Activated naive CD8-positive, alpha-beta T cell treated with anti-CD3 and anti-CD28 coated beads for 36 hours (primary cell): ENCODE data around the gene ZMYND15. TPM values are rescaled to one million over a fixed set of nuclear protein-coding genes. Genes with fewer than 3 reads are reported as not detected.

Experiments
- DNase-seq: peaks from one replicate; pipeline ENCODE4 v3.0.0; 2021
- H3K27ac Mint-ChIP-seq: one replicate; pipeline ENCODE4 v1.8.0; 2022; ENCODE audit warnings: mild to moderate bottlenecking, moderate library complexity, mixed read lengths
- H3K27me3 Mint-ChIP-seq: one replicate; pipeline ENCODE4 v1.8.0; 2022; ENCODE audit warnings: mild to moderate bottlenecking, mixed read lengths
- H3K36me3 Mint-ChIP-seq: one replicate; pipeline ENCODE4 v1.8.0; 2021; ENCODE audit warnings: mild to moderate bottlenecking, mixed read lengths
- H3K4me1 Mint-ChIP-seq: one replicate; pipeline ENCODE4 v1.8.0; 2021; ENCODE audit warnings: mixed read lengths
- H3K4me3 Mint-ChIP-seq: one replicate; pipeline ENCODE4 v1.8.0; 2022; ENCODE audit warnings: mild to moderate bottlenecking, moderate library complexity, mixed read lengths
- H3K9me3 Mint-ChIP-seq: one replicate; pipeline ENCODE4 v1.8.0; 2022; ENCODE audit warnings: mixed read lengths
- total RNA-seq, 2 experiments: library from RNA; stranded (reverse); gene quantifications; one replicate each; pipeline ENCODE4 v1.2.3, GENCODE V29; 2021

Gene ZMYND15
- total RNA-seq, 2 experiments from 2014 or later, result not detected

DNA sequence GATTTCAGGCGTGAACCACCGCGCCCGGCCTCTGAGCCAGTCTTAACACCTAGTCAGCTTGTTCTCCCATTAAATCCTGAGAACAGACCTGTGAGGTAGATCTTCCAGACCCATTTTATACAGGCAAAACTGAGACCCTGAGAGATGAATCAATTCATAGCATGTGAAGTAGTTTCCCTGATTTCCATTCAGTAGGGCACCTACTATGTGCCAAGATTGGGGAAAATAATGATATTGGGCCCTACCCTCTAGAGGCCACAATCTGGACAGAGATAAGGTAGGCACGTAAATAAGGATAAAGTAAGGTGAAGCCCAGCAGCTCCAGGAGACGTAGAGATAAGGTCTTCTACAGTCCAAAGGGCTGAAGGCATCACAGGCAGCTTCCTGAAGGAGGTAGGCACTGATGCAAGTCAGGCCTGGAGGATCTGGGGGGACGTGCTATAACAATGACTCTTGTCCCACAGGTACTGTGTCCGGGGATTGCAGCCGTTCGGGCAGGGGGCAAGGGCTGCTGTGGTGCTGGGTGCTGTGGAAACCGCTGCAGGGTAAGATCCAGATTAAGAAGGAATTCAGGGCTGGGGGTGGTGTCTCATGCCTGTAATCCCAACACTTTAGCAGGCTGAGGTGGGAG lies 40.8 kb downstream of the ZMYND15 start:
- H3K4me1 Mint-ChIP-seq, result peaks cover 2% of the 10 kb centered on the region
- peaks cover 47% of the 10 kb centered on the region for H3K27me3 Mint-ChIP-seq
- no peak overlapping the region for H3K4me3 Mint-ChIP-seq
- H3K27ac Mint-ChIP-seq, result no peak overlapping the region
- no peak for DNase-seq
- H3K36me3 Mint-ChIP-seq, result no peaks in the 10 kb centered on the region
- no peaks in the 10 kb centered on the region for H3K9me3 Mint-ChIP-seq

DNA sequence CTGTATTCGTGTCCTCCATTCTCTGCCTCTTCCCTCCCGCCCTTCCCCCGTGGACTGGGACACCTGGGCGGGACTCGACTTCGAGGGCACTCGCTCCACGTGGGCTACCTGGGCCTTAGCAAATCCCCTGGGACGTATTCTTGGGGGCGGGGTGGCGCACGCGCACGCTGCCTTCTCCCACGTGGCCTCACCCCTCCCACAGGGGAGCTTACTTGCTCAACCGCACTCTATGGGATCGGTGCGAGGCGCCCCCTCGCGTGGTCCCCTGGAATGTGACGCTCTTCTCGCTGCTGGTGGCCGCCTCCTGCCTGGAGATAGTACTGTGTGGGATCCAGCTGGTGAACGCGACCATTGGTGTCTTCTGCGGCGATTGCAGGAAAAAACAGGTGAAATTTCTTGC lies 43.0 kb downstream of the ZMYND15 start:
- Mint-ChIP-seq H3K4me3 (no peak overlapping the region), H3K4me1 (peaks cover 12% of the 10 kb centered on the region), H3K27ac (no peak overlapping the region), H3K36me3 (no peaks in the 10 kb centered on the region), H3K9me3 (no peaks in the 10 kb centered on the region), H3K27me3 (peaks cover 69% of the 10 kb centered on the region)
- DNase-seq, result no peak

DNA sequence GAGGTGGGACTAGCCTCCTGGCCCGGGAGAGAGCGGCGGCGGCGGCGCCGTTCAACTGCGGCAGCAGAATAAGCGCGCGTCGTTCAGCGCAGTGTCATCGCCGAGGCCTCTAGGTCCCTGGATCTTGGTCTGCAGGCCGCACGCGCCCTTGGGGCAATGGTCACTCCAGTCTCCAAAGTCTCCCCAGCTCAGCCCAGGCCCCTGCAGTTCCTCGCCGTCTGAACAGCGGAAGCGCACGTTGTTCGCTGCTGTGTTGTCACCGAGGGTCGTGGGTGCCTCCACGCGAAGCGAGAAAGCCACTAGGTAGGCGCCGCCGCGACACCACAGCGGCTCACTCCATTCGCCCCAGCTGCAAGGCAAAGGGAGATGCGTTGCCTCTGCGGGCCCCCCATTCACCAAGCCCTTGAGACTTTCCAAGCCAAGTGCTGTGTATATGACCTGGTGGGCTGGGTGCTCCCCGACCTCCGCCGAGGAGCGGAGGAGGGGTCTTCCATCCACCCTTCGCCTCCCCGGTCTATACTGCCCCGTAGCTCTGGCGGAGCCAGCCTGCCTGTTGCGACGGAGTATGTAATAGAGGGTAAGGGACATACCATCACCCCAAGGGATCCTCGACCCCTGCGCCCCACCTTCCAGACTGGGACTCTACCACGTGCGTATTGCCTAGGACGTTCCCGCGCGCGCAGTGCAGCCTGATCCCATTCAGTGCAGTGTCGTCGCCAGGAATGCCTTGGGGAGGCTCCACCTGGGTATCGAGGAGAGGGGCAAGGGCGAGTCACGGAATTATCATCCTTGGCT lies 45.9 kb downstream of the ZMYND15 start:
- Mint-ChIP-seq H3K9me3 (no peaks in the 10 kb centered on the region), H3K36me3 (no peaks in the 10 kb centered on the region), H3K27ac (no peak overlapping the region), H3K4me1 (peaks cover 17% of the 10 kb centered on the region), H3K27me3 (peaks cover 80% of the 10 kb centered on the region), H3K4me3 (no peak overlapping the region)
- no peak for DNase-seq

DNA sequence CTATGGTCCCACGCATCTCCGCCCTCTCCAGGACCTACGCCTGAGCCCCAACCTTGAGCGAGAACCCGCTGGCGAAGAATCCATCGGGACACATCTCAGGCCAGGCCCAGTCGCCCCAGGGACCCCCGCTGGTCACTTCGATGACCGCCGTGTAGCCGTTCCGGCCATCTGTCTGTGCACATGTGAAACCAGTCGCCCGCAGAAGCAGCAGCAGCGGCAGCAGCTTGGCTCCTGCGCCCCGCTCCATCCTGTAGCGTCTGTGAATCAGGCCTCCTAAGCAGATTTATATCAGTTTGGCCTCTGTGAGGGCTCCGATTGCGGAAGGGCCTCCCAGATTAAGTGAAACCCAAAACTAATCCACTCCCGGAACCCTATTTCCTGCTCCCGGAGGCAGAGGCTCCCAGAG lies 46.5 kb downstream of the ZMYND15 start, which contains the start of gene VMO1:
Gene VMO1, minus strand, starts transcription at position 259 of the 406 bp plus-strand sequence. Its CDS starts 12 bp downstream, at position 247.
- peaks cover 21% of the 10 kb centered on the region for H3K4me1 Mint-ChIP-seq
- H3K27ac Mint-ChIP-seq, result no peak within 1 kb of the TSS
- H3K36me3 Mint-ChIP-seq, result no peaks in the 10 kb centered on the region
- H3K4me3 Mint-ChIP-seq, result no peak within 1 kb of the TSS
- H3K27me3 Mint-ChIP-seq, result peaks cover 77% of the 10 kb centered on the region
- H3K9me3 Mint-ChIP-seq, result no peaks in the 10 kb centered on the region
- DNase-seq, result no peak

DNA sequence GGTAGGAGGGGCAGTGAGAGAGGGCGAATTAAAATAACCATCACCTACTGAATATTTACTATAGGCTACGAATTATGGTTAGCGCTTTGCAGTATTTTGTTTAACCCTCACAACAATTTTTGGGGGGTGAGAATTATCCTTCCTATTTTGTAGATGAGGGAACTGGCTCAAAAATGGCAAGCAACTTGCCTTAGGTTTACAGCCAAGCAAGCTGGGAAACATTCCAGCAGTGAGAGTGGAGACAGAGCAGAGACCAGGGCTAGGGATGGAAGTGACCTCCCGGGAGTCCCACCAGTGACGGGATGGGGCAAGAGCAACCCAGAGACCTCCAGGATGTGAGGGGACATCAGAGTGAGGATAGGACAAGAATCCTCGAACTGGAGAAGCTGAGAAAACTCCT lies 46.9 kb downstream of the ZMYND15 start:
- Mint-ChIP-seq H3K4me1 (peaks cover 21% of the 10 kb centered on the region), H3K9me3 (no peaks in the 10 kb centered on the region), H3K36me3 (no peaks in the 10 kb centered on the region), H3K4me3 (no peak overlapping the region), H3K27ac (no peak overlapping the region), H3K27me3 (peaks cover 77% of the 10 kb centered on the region)
- no peak for DNase-seq

DNA sequence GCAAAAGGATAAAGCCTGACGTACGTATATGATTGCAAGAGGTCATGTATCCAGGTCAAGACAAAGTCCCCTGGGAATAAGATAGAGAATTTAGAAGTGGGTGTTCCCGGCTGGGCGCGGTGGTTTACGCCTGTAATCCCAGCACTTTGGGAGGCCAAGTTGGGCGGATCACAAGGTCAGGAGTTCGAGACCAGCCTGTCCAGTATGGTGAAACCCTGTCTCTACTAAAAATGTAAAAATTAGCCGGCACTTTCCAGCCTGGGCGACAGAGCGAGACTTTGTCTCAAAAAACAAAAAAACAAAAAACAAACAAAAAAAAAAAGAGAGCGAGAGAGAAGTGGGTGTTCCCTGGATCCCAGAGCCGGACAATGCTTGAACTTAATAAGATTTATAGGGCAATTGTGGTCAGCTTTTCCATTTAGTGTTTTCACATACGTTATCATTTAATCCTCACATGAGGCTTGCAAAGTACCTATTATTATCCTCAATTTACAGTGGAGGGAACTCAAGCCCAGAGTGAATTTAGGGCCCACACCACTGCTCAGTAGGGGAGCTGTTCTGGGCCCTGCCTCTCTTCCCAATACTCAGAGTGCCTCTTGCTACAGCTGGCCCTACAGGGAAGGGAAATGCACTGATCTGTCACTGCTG lies 48.6 kb downstream of the ZMYND15 start:
- Mint-ChIP-seq H3K9me3 (no peaks in the 10 kb centered on the region), H3K4me3 (no peak overlapping the region), H3K27ac (no peak overlapping the region), H3K27me3 (peaks cover 67% of the 10 kb centered on the region), H3K36me3 (no peaks in the 10 kb centered on the region), H3K4me1 (peaks cover 21% of the 10 kb centered on the region)
- DNase-seq, result no peak

DNA sequence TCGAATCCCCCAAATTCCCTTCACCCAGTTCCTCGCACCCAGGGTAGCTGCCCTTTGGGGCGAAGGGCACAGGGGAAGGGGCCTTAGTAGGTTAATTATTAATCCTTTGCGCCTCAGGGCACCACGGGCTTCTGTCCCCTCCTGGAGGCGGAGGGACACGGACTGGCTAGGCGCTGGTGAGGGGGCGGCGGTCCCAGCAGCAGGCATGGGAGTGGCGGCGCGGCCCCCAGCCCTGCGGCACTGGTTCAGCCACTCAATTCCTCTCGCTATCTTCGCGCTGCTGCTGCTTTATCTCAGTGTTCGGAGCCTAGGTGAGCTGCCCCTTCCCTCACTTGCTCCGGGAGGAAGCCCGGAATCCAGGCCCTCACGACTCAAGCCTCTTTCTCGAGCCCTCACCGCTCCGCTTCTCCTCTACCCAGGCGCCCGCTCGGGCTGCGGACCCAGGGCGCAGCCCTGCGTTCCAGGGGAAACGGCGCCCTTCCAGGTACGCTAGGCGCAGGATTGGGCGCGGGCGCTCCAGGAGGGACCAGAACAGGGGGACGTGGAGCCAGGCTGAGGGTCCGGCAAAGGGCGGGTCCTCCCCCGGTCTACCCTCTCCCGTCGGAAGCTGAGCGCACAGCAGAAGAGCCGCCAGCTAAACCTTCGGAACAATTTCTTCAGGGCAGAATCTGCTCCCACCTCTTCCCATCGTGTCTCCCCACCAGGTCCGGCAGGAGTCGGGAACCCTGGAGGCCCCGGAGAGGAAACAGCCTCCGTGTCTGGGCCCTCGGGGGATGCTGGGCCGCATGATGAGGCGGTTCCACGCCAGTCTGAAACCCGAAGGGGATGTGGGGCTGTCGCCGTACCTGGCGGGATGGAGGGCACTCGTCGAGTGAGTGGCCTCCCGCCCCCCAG lies 49.4 kb downstream of the ZMYND15 start, which contains the start of gene GLTPD2:
Gene GLTPD2, plus strand, starts transcription at position 158 of the 894 bp plus-strand sequence. Its CDS starts 48 bp downstream, at position 206.
- no peak for DNase-seq
- Mint-ChIP-seq H3K4me3 (peak within 1 kb of the TSS; percentile 80), H3K27me3 (peaks cover 60% of the 10 kb centered on the region), H3K9me3 (no peaks in the 10 kb centered on the region), H3K4me1 (peaks cover 21% of the 10 kb centered on the region), H3K36me3 (no peaks in the 10 kb centered on the region), H3K27ac (no peak within 1 kb of the TSS)

DNA sequence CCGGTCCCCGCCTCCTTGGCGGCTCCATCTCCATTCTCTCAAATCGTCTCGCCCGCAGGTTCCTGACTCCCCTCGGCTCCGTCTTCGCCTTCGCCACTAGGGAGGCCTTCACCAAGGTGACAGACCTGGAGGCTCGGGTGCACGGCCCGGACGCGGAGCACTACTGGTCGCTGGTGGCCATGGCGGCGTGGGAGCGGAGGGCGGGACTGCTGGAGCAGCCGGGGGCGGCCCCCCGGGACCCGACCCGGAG lies 50.0 kb downstream of the ZMYND15 start:
- Mint-ChIP-seq H3K36me3 (no peaks in the 10 kb centered on the region), H3K4me3 (peak overlapping the region; percentile 80), H3K27ac (no peak overlapping the region), H3K27me3 (peaks cover 54% of the 10 kb centered on the region), H3K9me3 (no peaks in the 10 kb centered on the region), H3K4me1 (peaks cover 21% of the 10 kb centered on the region)
- DNase-seq, result no peak

DNA sequence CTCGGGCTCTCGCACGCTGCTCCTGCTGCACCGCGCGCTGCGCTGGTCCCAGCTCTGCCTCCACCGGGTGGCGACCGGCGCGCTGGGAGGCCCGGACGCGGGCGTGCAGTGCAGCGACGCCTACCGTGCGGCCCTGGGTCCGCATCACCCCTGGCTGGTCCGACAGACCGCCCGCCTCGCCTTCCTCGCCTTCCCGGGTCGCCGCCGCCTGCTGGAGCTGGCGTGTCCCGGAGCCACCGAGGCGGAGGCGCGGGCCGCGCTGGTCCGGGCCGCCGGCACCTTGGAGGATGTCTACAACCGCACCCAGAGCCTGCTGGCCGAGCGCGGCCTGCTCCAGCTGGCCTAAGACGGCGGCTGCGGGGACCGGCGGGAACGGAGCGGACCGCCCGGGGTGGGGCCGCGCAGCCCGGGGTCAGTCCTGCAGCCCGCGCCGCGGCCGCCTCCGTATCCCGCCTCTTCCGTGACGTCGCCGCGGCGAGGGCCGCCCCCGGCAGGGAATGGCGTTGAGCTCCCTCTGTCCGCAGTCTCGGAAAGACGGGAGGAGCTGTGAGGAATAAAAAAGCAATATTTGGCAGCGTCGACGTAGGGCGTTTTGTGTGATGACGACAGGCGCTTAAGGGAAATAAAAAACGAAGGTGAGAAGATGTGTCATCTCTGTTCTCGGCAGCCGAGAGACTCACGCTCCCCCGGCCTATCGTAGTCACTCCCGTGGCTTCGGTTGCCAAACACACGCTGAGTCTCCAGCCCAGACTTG lies 50.5 kb downstream of the ZMYND15 start:
- DNase-seq, result peak; percentile 89
- Mint-ChIP-seq H3K27ac (peak overlapping the region; percentile 75), H3K4me3 (peak overlapping the region; percentile 64), H3K36me3 (no peaks in the 10 kb centered on the region), H3K9me3 (no peaks in the 10 kb centered on the region), H3K4me1 (peaks cover 21% of the 10 kb centered on the region), H3K27me3 (peaks cover 49% of the 10 kb centered on the region)

DNA sequence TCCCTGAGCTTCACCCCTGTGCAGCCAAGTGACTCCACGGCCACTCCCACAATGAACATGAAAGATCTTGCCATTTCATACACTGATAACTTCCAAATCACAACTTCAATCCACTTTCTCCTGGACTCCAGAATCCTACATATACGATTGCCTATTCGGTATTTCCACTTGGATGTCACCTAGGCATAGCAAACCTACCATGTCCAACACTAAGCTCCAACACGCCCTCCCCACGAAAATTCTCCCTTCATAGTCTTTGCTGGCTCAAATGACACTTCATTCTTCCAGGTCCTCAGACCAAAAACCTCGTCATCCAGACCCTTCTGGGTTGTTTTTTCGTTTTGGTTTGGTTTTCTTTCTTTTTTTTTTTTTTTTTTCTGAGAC lies 51.1 kb downstream of the ZMYND15 start:
- Mint-ChIP-seq H3K27me3 (peaks cover 43% of the 10 kb centered on the region), H3K4me3 (peak overlapping the region; percentile 64), H3K27ac (peak overlapping the region; percentile 75), H3K9me3 (no peaks in the 10 kb centered on the region), H3K36me3 (no peaks in the 10 kb centered on the region), H3K4me1 (peaks cover 17% of the 10 kb centered on the region)
- no peak for DNase-seq

DNA sequence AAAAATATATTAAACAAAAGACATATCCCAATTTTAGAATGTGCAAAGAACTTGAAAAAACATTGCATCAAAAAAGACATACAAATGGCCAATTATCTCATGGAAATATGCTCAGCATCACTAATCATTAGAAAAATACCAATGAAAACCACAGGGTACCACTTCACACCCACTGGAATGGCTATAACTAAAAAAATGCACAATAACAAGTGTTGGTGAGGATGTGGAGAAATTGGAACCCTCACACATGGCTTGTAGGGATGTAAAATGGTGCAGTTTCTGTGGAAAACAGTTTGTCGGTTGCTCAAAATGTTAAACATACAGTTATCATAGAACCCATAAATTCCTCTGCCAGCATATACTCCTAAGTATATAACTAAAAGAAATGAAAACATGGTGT lies 55.5 kb downstream of the ZMYND15 start:
- no peaks in the 10 kb centered on the region for H3K9me3 Mint-ChIP-seq
- peaks cover 9% of the 10 kb centered on the region for H3K36me3 Mint-ChIP-seq
- peaks cover 16% of the 10 kb centered on the region for H3K4me1 Mint-ChIP-seq
- peaks cover 5% of the 10 kb centered on the region for H3K27me3 Mint-ChIP-seq
- H3K4me3 Mint-ChIP-seq, result peak overlapping the region; percentile 100
- no peak for DNase-seq
- no peak overlapping the region for H3K27ac Mint-ChIP-seq
